GM23338 (cell line): Measurements from ENCODE around the gene SIRT2. TPM values are rescaled to one million over a fixed set of nuclear protein-coding genes. Genes with fewer than 3 reads are reported as not detected.

Source experiments
- ATAC-seq: fragments of 200-7000 bp; cut with Tn5 transposase; 3 replicates; pipeline ENCODE4 v1.9.1; 2020
- DNase-seq: peaks from one replicate; pipeline ENCODE4 v3.0.0-alpha.2; 2015; ENCODE audit warnings: low spot score
- H2AFZ ChIP-seq: fragments of 200-600 bp; sonication (generic); 2 replicates; pipeline ENCODE4 v1.8.0; 2016; ENCODE audit warnings: antibody characterized with exemption, mild to moderate bottlenecking, moderate library complexity
- H3F3A ChIP-seq: fragments of 200-600 bp; sonication (generic); replicated peaks from 2 replicates; pipeline ENCODE4 v1.8.0; 2017; ENCODE audit warnings: antibody characterized with exemption, mixed run types, low read depth
- H3K27ac ChIP-seq: fragments of 200-600 bp; sonication (generic); 2 replicates; pipeline ENCODE4 v1.6.1; 2016; ENCODE audit warnings: low read depth
- H3K27me3 ChIP-seq: fragments of 200-600 bp; sonication (generic); 2 replicates; pipeline ENCODE4 v1.8.0; 2016; ENCODE audit warnings: mild to moderate bottlenecking, mixed run types, moderate library complexity; ENCODE audit not compliant: insufficient read depth
- H3K36me3 ChIP-seq: fragments of 200-600 bp; sonication (generic); 2 replicates; pipeline ENCODE4 v1.8.0; 2016; ENCODE audit warnings: mild to moderate bottlenecking; ENCODE audit not compliant: insufficient read depth
- H3K4me1 ChIP-seq: fragments of 200-600 bp; sonication (generic); 2 replicates; pipeline ENCODE4 v1.8.0; 2016; ENCODE audit warnings: mild to moderate bottlenecking, moderate library complexity; ENCODE audit not compliant: insufficient read depth
- H3K4me2 ChIP-seq: fragments of 200-600 bp; sonication (generic); 2 replicates; pipeline ENCODE4 v1.7.1; 2017; ENCODE audit warnings: mixed run types
- H3K4me3 ChIP-seq: fragments of 200-600 bp; sonication (generic); 2 replicates; pipeline ENCODE4 v1.6.1; 2016; ENCODE audit warnings: mixed run types
- H3K79me2 ChIP-seq: fragments of 200-600 bp; sonication (generic); replicated peaks from 2 replicates; pipeline ENCODE4 v1.8.0; 2017; ENCODE audit warnings: mild to moderate bottlenecking; ENCODE audit not compliant: insufficient read depth
- H3K9me2 ChIP-seq: fragments of 200-600 bp; sonication (generic); 2 replicates; pipeline ENCODE4 v1.8.0; 2017; ENCODE audit not compliant: insufficient read depth
- H4K20me1 ChIP-seq: fragments of 200-600 bp; sonication (generic); replicated peaks from 2 replicates; pipeline ENCODE4 v1.8.0; 2017; ENCODE audit warnings: mild to moderate bottlenecking; ENCODE audit not compliant: insufficient read depth
- H3K27ac Mint-ChIP-seq: 2 replicates; pipeline ENCODE4 v1.8.0; 2020; ENCODE audit warnings: inconsistent platforms, mild to moderate bottlenecking, moderate library complexity, mixed read lengths
- H3K27me3 Mint-ChIP-seq: 3 replicates; pipeline ENCODE4 v1.8.0; 2022; ENCODE audit warnings: low read depth, mild to moderate bottlenecking, moderate library complexity, mixed read lengths, inconsistent platforms; ENCODE audit not compliant: insufficient read depth, poor library complexity
- H3K36me3 Mint-ChIP-seq: 3 replicates; pipeline ENCODE4 v1.8.0; 2021; ENCODE audit warnings: low read depth, mild to moderate bottlenecking, inconsistent platforms, moderate library complexity, mixed read lengths
- H3K4me1 Mint-ChIP-seq: 3 replicates; pipeline ENCODE4 v1.8.0; 2020; ENCODE audit warnings: mild to moderate bottlenecking, inconsistent platforms, mixed read lengths
- H3K4me3 Mint-ChIP-seq: 3 replicates; pipeline ENCODE4 v1.8.0; 2021; ENCODE audit warnings: moderate library complexity, mild to moderate bottlenecking, inconsistent platforms, mixed read lengths
- H3K9me3 Mint-ChIP-seq: 3 replicates; pipeline ENCODE4 v1.8.0; 2020; ENCODE audit warnings: moderate library complexity, mild to moderate bottlenecking, inconsistent platforms, mixed read lengths
- CREB1 ChIP-seq: fragments of 250-450 bp; sonication (Bioruptor Pico); IDR thresholded peaks from 2 replicates; pipeline ENCODE4 v1.5.0; 2020; ENCODE audit warnings: low read depth, mild to moderate bottlenecking, moderate library complexity
- EZH2phosphoT487 ChIP-seq: fragments of 200-600 bp; sonication (generic); IDR thresholded peaks from one replicate; pipeline ENCODE4 v1.8.1; 2018; ENCODE audit warnings: antibody characterized with exemption; ENCODE audit not compliant: unreplicated experiment
- JUNB ChIP-seq: IDR thresholded peaks from one replicate; pipeline ENCODE4 v1.6.1; 2016; ENCODE audit warnings: antibody characterized with exemption; ENCODE audit not compliant: unreplicated experiment
- ZNF114 ChIP-seq: fragments of 250-450 bp; sonication (Bioruptor Pico); IDR thresholded peaks from 2 replicates; pipeline ENCODE4 v1.5.0; 2020; ENCODE audit warnings: mild to moderate bottlenecking, moderate library complexity
- ZNF462 ChIP-seq: fragments of 250-450 bp; sonication (Bioruptor Pico); IDR thresholded peaks from 2 replicates; pipeline ENCODE4 v1.5.0; 2020; ENCODE audit warnings: mild to moderate bottlenecking, moderate library complexity
- polyA plus RNA-seq: library from polyadenylated mRNA; unstranded; fragments of >200 nt; fragmentation: Nextera tagmentation; extraction: Ambion mirVana; gene quantifications from 2 replicates; pipeline ENCODE4 v1.2.1, GENCODE V29; 2016
- total RNA-seq: library from RNA; depleted of rRNA; stranded (reverse); fragments of >200 nt; shearing (Covaris generic); gene quantifications from 2 replicates; pipeline ENCODE4 v1.2.3, GENCODE V29; 2014

SIRT2 gene
- total and polyA plus RNA-seq, 2 experiments from 2014 or later = 2.7 to 8.4 TPM

GRCh38 chr19:38842439-38843174 is 56.8 kb downstream of the SIRT2 start:
- peaks cover 100% of the 10 kb centered on the region for H3K36me3 Mint-ChIP-seq
- DNase-seq (no peak), ATAC-seq (no peak)
- Histone ChIP-seq H3K4me1 (no peaks in the 10 kb centered on the region), H3F3A (peaks cover 83% of the 10 kb centered on the region), H2AFZ (no peak overlapping the region), H3K79me2 (peaks cover 66% of the 10 kb centered on the region), H3K27ac (peak overlapping the region; percentile 50; the same call in 1 of the 2 replicates), H3K4me3 (no peak overlapping the region), H3K4me2 (no peak overlapping the region), H4K20me1 (peaks cover 63% of the 10 kb centered on the region), H3K9me2 (no peaks in the 10 kb centered on the region), H3K36me3 (peaks cover 98% of the 10 kb centered on the region), H3K27me3 (no peaks in the 10 kb centered on the region)
- TF ChIP-seq EZH2phosphoT487 (no peak), CREB1 (CRISPR knock-in tag) (no peak), JUNB (no peak), ZNF462 (CRISPR knock-in tag) (no peak), ZNF114 (CRISPR knock-in tag) (no peak)
- H3K27ac Mint-ChIP-seq = no peak overlapping the region
- peaks cover 19% of the 10 kb centered on the region for H3K27me3 Mint-ChIP-seq
- peaks cover 15% of the 10 kb centered on the region for H3K4me1 Mint-ChIP-seq
- no peak overlapping the region; the same call in 2 of the 3 replicates for H3K4me3 Mint-ChIP-seq
- no peaks in the 10 kb centered on the region for H3K9me3 Mint-ChIP-seq
